Kidney (tissue), 14 donors: ENCODE results near the gene KL. TPM values are rescaled to one million over a fixed set of nuclear protein-coding genes. Genes with fewer than 3 reads are reported as not detected.

Experiments used
- DNase-seq, 5 donors: peaks; one replicate each; pipeline ENCODE4 v3.0.0-alpha.2; 2013 to 2020
- FAIRE-seq: peaks from 2 replicates; lab custom pipeline; 2012; peaks lifted over from hg19 to GRCh38; lab: Jason Lieb, UNC
- H3K27ac ChIP-seq, 2 donors: one replicate each; pipeline ENCODE4 v1.7.0; 2013; ENCODE audit warnings: low read depth in 2 of 2, low read length in 2 of 2, inconsistent platforms in 1 of 2
- H3K27me3 ChIP-seq: one replicate; pipeline ENCODE4 v1.7.1; 2013; ENCODE audit warnings: low read length, inconsistent platforms; ENCODE audit not compliant: control insufficient read depth, insufficient read depth
- H3K36me3 ChIP-seq, 3 donors: one replicate each; pipeline versions ENCODE4 v1.7.0 to v1.7.1; 2013; ENCODE audit warnings: low read length in 3 of 3, control low read depth in 1 of 3, inconsistent platforms in 1 of 3; ENCODE audit not compliant: insufficient read depth in 3 of 3, control insufficient read depth in 2 of 3
- H3K4me1 ChIP-seq, 3 donors: one replicate each; pipeline versions ENCODE4 v1.7.0 to v1.7.1; 2013; ENCODE audit warnings: low read length in 3 of 3, inconsistent platforms in 1 of 3, low read depth in 1 of 3; ENCODE audit not compliant: control insufficient read depth in 2 of 3, insufficient read depth in 2 of 3
- H3K4me3 ChIP-seq, 3 donors: one replicate each; pipeline versions ENCODE4 v1.7.0 to v1.8.1; 2013; ENCODE audit warnings: low read length in 3 of 3, control low read depth in 1 of 3, inconsistent platforms in 1 of 3
- H3K9ac ChIP-seq, 3 donors: one replicate each; pipeline versions ENCODE4 v1.7.0 to v1.7.1; 2013; ENCODE audit warnings: low read length in 3 of 3, control low read depth in 1 of 3, inconsistent platforms in 1 of 3
- H3K9me3 ChIP-seq, 3 donors: one replicate each; pipeline versions ENCODE4 v1.7.0 to v1.7.1; 2013; ENCODE audit warnings: low read length in 3 of 3, control low read depth in 1 of 3, inconsistent platforms in 1 of 3; ENCODE audit not compliant: control insufficient read depth in 2 of 3, insufficient read depth in 1 of 3
- CTCF ChIP-seq: IDR thresholded peaks from 3 replicates; pipeline ENCODE4 v1.5.1; 2012; ENCODE audit warnings: mild to moderate bottlenecking, moderate library complexity, borderline replicate concordance; ENCODE audit not compliant: insufficient read depth; ENCODE audit errors: extremely low read depth
- intact Hi-C: fragments of 100-400 bp; cut with DNase I; formaldehyde crosslinking; loops from one replicate; pipeline ENCODE4 v1.11.1; 2022
- polyA plus RNA-seq: library from polyadenylated mRNA; stranded (reverse); fragments of 350-450 nt; fragmentation: Illumina TruSeq; extraction: RNeasy Lipid Tissue Mini Kit (QIAGEN cat#74804); gene quantifications from one replicate; pipeline ENCODE4 v1.2.3, GENCODE V29; 2014; ENCODE audit warnings: low read depth, low replicate concordance; ENCODE audit not compliant: insufficient read depth
- total RNA-seq: library from RNA; stranded (reverse); fragmentation: NEBNext Ultra II Directional; extraction: Animal tissue kit (Norgen Biotek cat#: 25700); gene quantifications from one replicate; pipeline ENCODE4 v1.2.1, GENCODE V29; 2021
- donor health status: control.
- donor health status: control.
- donor health status: control.
- donor health status: control.
- donor health status: control.
- donor health status: DM: yes; HTN: yes; CAD: no.
- donor health status: Normal renal cell carcinoma (clear cell type).

KL gene
- total and polyA plus RNA-seq, 2 donors from 2014 or later: 12.5 to 47.4 TPM

GRCh38 chr13:33091415-33091774, 75.2 kb downstream of the KL start:
- H3K4me1 ChIP-seq: peaks cover 0 to 12% (median 12%) of the 10 kb centered on the region in 3 donors
- no peaks in the 10 kb centered on the region for H3K9me3 ChIP-seq
- no peaks in the 10 kb centered on the region for H3K36me3 ChIP-seq
- H3K27ac ChIP-seq: peak overlapping the region in 1 of 2 donors; percentile 60
- no peak for TF ChIP-seq CTCF
- FAIRE-seq: no peak
- intact Hi-C loops: no loop called here
- no peak overlapping the region for H3K4me3 ChIP-seq
- DNase-seq: no peak
- no peak overlapping the region for H3K9ac ChIP-seq
- no peaks in the 10 kb centered on the region for H3K27me3 ChIP-seq

GRCh38 chr13:33092073-33092987, 76.1 kb downstream of the KL start:
- FAIRE-seq (no peak), DNase-seq (peak in 1 of 5 donors; percentile 37)
- Histone ChIP-seq H3K27me3 (no peaks in the 10 kb centered on the region), H3K27ac (peak overlapping the region in 1 of 2 donors; percentile 57), H3K36me3 (no peaks in the 10 kb centered on the region), H3K4me1 (peaks cover 0 to 12% (median 12%) of the 10 kb centered on the region in 3 donors), H3K9ac (no peak overlapping the region), H3K4me3 (no peak overlapping the region), H3K9me3 (no peaks in the 10 kb centered on the region)
- intact Hi-C loops: no loop called here
- TF ChIP-seq CTCF: no peak

DNA sequence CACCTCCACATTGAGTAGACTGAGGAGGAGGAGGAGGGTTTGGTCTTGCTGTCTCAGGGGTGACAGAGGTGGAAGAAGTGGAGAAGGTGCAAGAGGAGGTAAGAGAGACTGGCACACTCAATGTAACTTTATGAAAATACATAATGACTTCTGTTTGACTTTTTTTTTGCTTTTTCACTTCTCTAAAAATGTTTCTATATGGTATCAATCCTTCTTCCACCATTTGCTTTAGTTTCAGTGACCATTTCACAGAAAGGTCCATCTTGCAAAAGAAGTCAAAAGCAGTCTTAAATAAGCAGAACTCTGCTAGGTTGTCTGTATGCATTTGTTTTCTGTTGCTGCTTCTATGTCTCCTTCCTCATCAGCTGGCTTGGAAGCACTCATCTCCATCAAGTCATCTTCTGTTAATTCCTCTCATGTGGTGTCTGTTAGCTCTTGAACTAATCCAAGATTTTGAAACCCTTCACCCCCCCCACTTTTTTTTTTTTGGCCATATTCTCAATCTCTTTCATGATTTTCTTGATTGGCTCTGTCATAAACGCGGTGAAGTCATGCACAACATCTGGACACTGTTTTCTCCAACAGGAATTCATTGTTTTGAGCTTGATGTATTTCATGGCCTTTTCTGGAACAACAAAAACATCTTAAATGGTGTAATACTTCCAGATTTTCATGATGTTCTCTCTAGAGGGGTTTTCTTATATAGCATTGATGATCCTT, 80.8 kb downstream of the KL start:
- Histone ChIP-seq H3K4me3 (no peak overlapping the region), H3K9me3 (peaks cover 0 to 7% (median 0%) of the 10 kb centered on the region in 3 donors), H3K9ac (no peak overlapping the region), H3K27ac (no peak overlapping the region), H3K36me3 (no peaks in the 10 kb centered on the region), H3K27me3 (no peaks in the 10 kb centered on the region), H3K4me1 (peaks cover 0 to 4% (median 0%) of the 10 kb centered on the region in 3 donors)
- DNase-seq: no peak
- no peak for TF ChIP-seq CTCF
- intact Hi-C loops: no loop called here
- FAIRE-seq: no peak
